Measurements from ENCODE around the gene RAB3C. TPM values are rescaled to one million over a fixed set of nuclear protein-coding genes. Genes with fewer than 3 reads are reported as not detected.

RAB3C gene
- total RNA-seq, 1 experiment from 2014 or later: 13.3 TPM

DNA sequence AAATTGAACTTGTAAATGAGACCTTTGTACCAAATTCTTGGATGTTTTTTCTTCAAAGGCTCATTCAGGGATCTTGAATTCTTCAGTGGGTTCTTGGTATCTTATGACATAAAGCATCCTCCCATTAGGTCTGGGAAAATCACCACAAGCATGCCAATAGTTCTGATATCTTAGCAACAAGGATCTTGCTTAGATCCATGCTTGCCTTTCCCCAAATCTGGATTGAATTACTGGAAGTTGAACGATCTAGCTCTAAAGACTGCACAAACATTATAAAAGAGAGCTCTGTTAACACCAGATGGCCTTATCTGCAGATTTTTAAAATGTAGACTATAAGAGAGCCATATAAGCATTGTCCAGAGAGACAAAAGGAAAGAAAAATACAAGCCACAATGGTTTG is 266.3 kb downstream of the RAB3C start:
- TF ChIP-seq NFYB (CRISPR knock-in tag; conservative IDR thresholded peaks at IDR 0.05; ENCODE audit: low read depth) (no peak), HMGA2 (CRISPR knock-in tag; IDR thresholded peaks at IDR 0.05) (no peak), NR1H2 (CRISPR knock-in tag; IDR thresholded peaks at IDR 0.05) (no peak), JUN (CRISPR knock-in tag; IDR thresholded peaks at IDR 0.05) (no peak), CBFB (CRISPR knock-in tag; IDR thresholded peaks at IDR 0.05; ENCODE audit: low read depth) (no peak), NFE2L1 (CRISPR knock-in tag; IDR thresholded peaks at IDR 0.05) (no peak), ESRRA (CRISPR knock-in tag; IDR thresholded peaks at IDR 0.05; ENCODE audit: borderline replicate concordance) (no peak), GABPB1 (CRISPR knock-in tag; IDR thresholded peaks at IDR 0.05) (no peak), SMAD3 (CRISPR knock-in tag; IDR thresholded peaks at IDR 0.05; ENCODE audit: borderline replicate concordance) (no peak), TCF7 (CRISPR knock-in tag; IDR thresholded peaks at IDR 0.05; ENCODE audit: low read depth) (no peak), ZNF396 (CRISPR knock-in tag; IDR thresholded peaks at IDR 0.05; ENCODE audit: borderline replicate concordance) (no peak), RORB (CRISPR knock-in tag; IDR thresholded peaks at IDR 0.05) (no peak), NFATC4 (CRISPR knock-in tag; IDR thresholded peaks at IDR 0.05) (no peak), FOXP1 (CRISPR knock-in tag; IDR thresholded peaks at IDR 0.05; ENCODE audit: borderline replicate concordance) (no peak)
- TF ChIP-seq, protein P1, sequence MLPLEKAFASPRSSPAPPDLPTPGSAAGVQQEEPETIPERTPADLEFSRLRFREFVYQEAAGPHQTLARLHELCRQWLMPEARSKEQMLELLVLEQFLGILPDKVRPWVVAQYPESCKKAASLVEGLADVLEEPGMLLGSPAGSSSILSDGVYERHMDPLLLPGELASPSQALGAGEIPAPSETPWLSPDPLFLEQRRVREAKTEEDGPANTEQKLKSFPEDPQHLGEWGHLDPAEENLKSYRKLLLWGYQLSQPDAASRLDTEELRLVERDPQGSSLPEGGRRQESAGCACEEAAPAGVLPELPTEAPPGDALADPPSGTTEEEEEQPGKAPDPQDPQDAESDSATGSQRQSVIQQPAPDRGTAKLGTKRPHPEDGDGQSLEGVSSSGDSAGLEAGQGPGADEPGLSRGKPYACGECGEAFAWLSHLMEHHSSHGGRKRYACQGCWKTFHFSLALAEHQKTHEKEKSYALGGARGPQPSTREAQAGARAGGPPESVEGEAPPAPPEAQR (CRISPR knock-in tag; IDR thresholded peaks at IDR 0.05): no peak
- TF ChIP-seq, protein P2, sequence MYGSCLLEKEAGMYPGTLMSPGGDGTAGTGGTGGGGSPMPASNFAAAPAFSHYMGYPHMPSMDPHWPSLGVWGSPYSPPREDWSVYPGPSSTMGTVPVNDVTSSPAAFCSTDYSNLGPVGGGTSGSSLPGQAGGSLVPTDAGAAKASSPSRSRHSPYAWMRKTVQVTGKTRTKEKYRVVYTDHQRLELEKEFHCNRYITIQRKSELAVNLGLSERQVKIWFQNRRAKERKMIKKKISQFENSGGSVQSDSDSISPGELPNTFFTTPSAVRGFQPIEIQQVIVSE (CRISPR knock-in tag; IDR thresholded peaks at IDR 0.05; ENCODE audit: borderline replicate concordance): no peak
- TF ChIP-seq, protein P3, sequence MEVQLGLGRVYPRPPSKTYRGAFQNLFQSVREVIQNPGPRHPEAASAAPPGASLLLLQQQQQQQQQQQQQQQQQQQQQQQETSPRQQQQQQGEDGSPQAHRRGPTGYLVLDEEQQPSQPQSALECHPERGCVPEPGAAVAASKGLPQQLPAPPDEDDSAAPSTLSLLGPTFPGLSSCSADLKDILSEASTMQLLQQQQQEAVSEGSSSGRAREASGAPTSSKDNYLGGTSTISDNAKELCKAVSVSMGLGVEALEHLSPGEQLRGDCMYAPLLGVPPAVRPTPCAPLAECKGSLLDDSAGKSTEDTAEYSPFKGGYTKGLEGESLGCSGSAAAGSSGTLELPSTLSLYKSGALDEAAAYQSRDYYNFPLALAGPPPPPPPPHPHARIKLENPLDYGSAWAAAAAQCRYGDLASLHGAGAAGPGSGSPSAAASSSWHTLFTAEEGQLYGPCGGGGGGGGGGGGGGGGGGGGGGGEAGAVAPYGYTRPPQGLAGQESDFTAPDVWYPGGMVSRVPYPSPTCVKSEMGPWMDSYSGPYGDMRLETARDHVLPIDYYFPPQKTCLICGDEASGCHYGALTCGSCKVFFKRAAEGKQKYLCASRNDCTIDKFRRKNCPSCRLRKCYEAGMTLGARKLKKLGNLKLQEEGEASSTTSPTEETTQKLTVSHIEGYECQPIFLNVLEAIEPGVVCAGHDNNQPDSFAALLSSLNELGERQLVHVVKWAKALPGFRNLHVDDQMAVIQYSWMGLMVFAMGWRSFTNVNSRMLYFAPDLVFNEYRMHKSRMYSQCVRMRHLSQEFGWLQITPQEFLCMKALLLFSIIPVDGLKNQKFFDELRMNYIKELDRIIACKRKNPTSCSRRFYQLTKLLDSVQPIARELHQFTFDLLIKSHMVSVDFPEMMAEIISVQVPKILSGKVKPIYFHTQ (CRISPR knock-in tag; IDR thresholded peaks at IDR 0.05): no peak
- TF ChIP-seq, protein P4, sequence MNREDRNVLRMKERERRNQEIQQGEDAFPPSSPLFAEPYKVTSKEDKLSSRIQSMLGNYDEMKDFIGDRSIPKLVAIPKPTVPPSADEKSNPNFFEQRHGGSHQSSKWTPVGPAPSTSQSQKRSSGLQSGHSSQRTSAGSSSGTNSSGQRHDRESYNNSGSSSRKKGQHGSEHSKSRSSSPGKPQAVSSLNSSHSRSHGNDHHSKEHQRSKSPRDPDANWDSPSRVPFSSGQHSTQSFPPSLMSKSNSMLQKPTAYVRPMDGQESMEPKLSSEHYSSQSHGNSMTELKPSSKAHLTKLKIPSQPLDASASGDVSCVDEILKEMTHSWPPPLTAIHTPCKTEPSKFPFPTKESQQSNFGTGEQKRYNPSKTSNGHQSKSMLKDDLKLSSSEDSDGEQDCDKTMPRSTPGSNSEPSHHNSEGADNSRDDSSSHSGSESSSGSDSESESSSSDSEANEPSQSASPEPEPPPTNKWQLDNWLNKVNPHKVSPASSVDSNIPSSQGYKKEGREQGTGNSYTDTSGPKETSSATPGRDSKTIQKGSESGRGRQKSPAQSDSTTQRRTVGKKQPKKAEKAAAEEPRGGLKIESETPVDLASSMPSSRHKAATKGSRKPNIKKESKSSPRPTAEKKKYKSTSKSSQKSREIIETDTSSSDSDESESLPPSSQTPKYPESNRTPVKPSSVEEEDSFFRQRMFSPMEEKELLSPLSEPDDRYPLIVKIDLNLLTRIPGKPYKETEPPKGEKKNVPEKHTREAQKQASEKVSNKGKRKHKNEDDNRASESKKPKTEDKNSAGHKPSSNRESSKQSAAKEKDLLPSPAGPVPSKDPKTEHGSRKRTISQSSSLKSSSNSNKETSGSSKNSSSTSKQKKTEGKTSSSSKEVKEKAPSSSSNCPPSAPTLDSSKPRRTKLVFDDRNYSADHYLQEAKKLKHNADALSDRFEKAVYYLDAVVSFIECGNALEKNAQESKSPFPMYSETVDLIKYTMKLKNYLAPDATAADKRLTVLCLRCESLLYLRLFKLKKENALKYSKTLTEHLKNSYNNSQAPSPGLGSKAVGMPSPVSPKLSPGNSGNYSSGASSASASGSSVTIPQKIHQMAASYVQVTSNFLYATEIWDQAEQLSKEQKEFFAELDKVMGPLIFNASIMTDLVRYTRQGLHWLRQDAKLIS (CRISPR knock-in tag; IDR thresholded peaks at IDR 0.05; ENCODE audit: borderline replicate concordance): no peak
- TF ChIP-seq, protein P5, sequence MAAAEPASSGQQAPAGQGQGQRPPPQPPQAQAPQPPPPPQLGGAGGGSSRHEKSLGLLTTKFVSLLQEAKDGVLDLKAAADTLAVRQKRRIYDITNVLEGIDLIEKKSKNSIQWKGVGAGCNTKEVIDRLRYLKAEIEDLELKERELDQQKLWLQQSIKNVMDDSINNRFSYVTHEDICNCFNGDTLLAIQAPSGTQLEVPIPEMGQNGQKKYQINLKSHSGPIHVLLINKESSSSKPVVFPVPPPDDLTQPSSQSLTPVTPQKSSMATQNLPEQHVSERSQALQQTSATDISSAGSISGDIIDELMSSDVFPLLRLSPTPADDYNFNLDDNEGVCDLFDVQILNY (CRISPR knock-in tag; IDR thresholded peaks at IDR 0.05): no peak
- TF ChIP-seq, protein P6, sequence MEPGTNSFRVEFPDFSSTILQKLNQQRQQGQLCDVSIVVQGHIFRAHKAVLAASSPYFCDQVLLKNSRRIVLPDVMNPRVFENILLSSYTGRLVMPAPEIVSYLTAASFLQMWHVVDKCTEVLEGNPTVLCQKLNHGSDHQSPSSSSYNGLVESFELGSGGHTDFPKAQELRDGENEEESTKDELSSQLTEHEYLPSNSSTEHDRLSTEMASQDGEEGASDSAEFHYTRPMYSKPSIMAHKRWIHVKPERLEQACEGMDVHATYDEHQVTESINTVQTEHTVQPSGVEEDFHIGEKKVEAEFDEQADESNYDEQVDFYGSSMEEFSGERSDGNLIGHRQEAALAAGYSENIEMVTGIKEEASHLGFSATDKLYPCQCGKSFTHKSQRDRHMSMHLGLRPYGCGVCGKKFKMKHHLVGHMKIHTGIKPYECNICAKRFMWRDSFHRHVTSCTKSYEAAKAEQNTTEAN (CRISPR knock-in tag; IDR thresholded peaks at IDR 0.05): no peak
- Mint-ChIP-seq H3K27me3 (ENCODE audit: low read depth) (no peaks in the 10 kb centered on the region), H3K4me3 (no peak overlapping the region), H3K9me3 (no peaks in the 10 kb centered on the region), H3K36me3 (no peaks in the 10 kb centered on the region), H3K27ac (no peak overlapping the region), H3K4me1 (peaks cover 9% of the 10 kb centered on the region)
- DNase-seq (ENCODE audit: low spot score): no peak
- no peak for ATAC-seq
- CTCF ChIA-PET: interaction anchor here (1.4 to 5.3 kb wide), 4 partner anchors 345 to 371 kb away, joined by 4 to 69 read pairs (median 26); no protein-coding TSS in a partner anchor
- POLR2A ChIA-PET: no interaction called here
